ENCODE measurements around the gene GPR89B.
A peak's percentile ranks its signal among the peaks of the same experiment; 100 is the strongest.
"Not testable (repeated sequence)": the region's sequence is repeated elsewhere in the genome, so short reads cannot be mapped to it uniquely, and the experiment has no call there.

Gene GPR89B

DNA sequence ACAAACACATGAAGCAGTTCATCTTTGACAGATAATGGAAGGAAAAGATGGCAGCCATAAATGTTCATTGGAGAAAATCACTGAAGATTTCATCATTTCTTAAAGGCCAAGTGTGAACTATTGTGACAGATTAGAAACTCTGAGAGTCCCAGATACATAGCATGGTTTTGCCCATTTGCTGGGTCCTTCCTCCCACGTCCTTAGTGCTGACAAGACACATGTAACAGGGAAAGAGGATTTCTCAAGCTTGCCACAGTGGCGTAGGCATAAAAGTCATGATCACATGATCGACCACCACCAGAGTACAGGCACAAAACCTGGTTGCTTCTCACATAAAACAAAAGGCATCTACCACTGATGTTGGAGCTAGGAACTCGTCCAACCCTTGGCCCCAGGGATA, 98.8 kb downstream of the GPR89B start:
- H2AK5ac ChIP-seq (ENCODE audit: low read length); H3K27ac ChIP-seq (ENCODE audit: low read depth, low read length); H3K4ac ChIP-seq (ENCODE audit: low read depth, low read length); H3K79me2 ChIP-seq (ENCODE audit: control insufficient read depth, insufficient read depth, low read length, poor library complexity); H2AFZ ChIP-seq (ENCODE audit: insufficient read depth, low read length, poor library complexity); H3K9ac ChIP-seq (ENCODE audit: low read length); H3K36me3 ChIP-seq (ENCODE audit: control insufficient read depth in 1 of 2, insufficient read depth in 2 of 2, low read length in 2 of 2); H3K23ac ChIP-seq (ENCODE audit: low read length); H3K4me2 ChIP-seq (ENCODE audit: low read length); H3K18ac ChIP-seq (ENCODE audit: low read length); H2BK12ac ChIP-seq (ENCODE audit: low read length); DNase-seq; H4K8ac ChIP-seq (ENCODE audit: low read depth, low read length); H3K9me3 ChIP-seq (ENCODE audit: insufficient read depth, low read depth, low read length); H4K12ac ChIP-seq (ENCODE audit: low read depth, low read length); H3K79me1 ChIP-seq (ENCODE audit: low read length); H2BK120ac ChIP-seq (ENCODE audit: insufficient read depth, low read length, poor library complexity); H4K91ac ChIP-seq (ENCODE audit: low read depth, low read length); H3K27me3 ChIP-seq (ENCODE audit: insufficient read depth, low read length); H2BK5ac ChIP-seq (ENCODE audit: low read depth, low read length, poor library complexity); H3K14ac ChIP-seq (ENCODE audit: low read length); H3K4me1 ChIP-seq (ENCODE audit: control insufficient read depth in 1 of 2, insufficient read depth in 2 of 2, low read length in 2 of 2); H3K4me3 ChIP-seq (ENCODE audit: low read depth, low read length): not testable (repeated sequence)
- WGBS (ENCODE audit: extremely low coverage, insufficient coverage, insufficient read length): no CpG with 5 or more reads among the region's 4 CpGs

DNA sequence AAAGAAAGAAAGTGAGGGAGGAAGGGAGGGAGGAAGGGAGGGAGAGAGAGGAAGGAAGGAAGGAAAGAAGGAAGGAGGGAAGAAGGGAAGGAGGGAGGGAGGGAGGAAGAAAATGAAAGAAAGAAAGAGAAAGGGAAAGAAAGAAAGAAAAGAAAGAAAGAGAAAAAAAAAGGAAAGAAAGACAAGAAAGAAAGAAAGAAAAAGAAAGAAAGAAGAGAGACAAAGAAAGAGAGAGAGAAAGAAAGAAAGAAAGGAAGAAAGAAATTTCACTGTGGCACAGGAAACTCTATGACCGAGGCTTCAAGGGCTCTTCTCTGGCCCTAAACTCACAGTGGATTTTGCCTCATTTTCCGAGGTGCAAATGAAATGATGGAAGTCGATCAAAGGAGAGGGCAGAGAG, 104.0 kb downstream of the GPR89B start:
- H2AFZ ChIP-seq (ENCODE audit: insufficient read depth, low read length, poor library complexity); H3K14ac ChIP-seq (ENCODE audit: low read length); H3K4me1 ChIP-seq (ENCODE audit: control insufficient read depth in 1 of 2, insufficient read depth in 2 of 2, low read length in 2 of 2); DNase-seq; H2AK5ac ChIP-seq (ENCODE audit: low read length); H3K79me2 ChIP-seq (ENCODE audit: control insufficient read depth, insufficient read depth, low read length, poor library complexity); H3K4ac ChIP-seq (ENCODE audit: low read depth, low read length); H3K9me3 ChIP-seq (ENCODE audit: insufficient read depth, low read depth, low read length); H4K12ac ChIP-seq (ENCODE audit: low read depth, low read length); H3K23ac ChIP-seq (ENCODE audit: low read length); H3K36me3 ChIP-seq (ENCODE audit: control insufficient read depth in 1 of 2, insufficient read depth in 2 of 2, low read length in 2 of 2); H4K8ac ChIP-seq (ENCODE audit: low read depth, low read length); H4K91ac ChIP-seq (ENCODE audit: low read depth, low read length); H3K9ac ChIP-seq (ENCODE audit: low read length); H3K27ac ChIP-seq (ENCODE audit: low read depth, low read length); H2BK5ac ChIP-seq (ENCODE audit: low read depth, low read length, poor library complexity); H3K4me2 ChIP-seq (ENCODE audit: low read length); H2BK120ac ChIP-seq (ENCODE audit: insufficient read depth, low read length, poor library complexity); H3K4me3 ChIP-seq (ENCODE audit: low read depth, low read length); H3K79me1 ChIP-seq (ENCODE audit: low read length); H3K18ac ChIP-seq (ENCODE audit: low read length); H3K27me3 ChIP-seq (ENCODE audit: insufficient read depth, low read length); H2BK12ac ChIP-seq (ENCODE audit: low read length): not testable (repeated sequence)
- no CpG with 5 or more reads among the region's 3 CpGs for WGBS (ENCODE audit: extremely low coverage, insufficient coverage, insufficient read length)

DNA sequence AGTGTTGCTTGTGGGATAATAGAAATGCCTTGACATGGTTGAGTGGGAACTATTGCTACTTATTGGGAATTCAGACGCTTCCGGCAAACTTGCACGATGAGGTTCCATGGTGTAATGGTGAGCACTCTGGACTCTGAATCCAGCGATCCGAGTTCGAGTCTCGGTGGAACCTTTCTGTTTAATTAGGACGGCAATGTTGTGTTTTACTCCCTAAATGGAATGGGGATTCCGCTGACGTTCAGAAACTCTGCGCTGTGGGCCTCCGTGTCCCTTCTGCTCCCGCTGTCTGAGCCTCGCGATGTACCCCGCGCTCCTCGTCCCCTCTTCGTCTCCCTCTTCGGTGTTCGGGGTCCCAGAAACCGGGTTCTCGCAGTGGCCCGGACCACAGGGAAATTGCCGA, 104.5 kb downstream of the GPR89B start:
- not testable (repeated sequence) for H4K8ac ChIP-seq (ENCODE audit: low read depth, low read length); DNase-seq; H2BK5ac ChIP-seq (ENCODE audit: low read depth, low read length, poor library complexity); H4K12ac ChIP-seq (ENCODE audit: low read depth, low read length); H3K4ac ChIP-seq (ENCODE audit: low read depth, low read length); H3K4me1 ChIP-seq (ENCODE audit: control insufficient read depth in 1 of 2, insufficient read depth in 2 of 2, low read length in 2 of 2); H3K9ac ChIP-seq (ENCODE audit: low read length); H2AFZ ChIP-seq (ENCODE audit: insufficient read depth, low read length, poor library complexity); H3K79me2 ChIP-seq (ENCODE audit: control insufficient read depth, insufficient read depth, low read length, poor library complexity); H4K91ac ChIP-seq (ENCODE audit: low read depth, low read length); H3K4me2 ChIP-seq (ENCODE audit: low read length); H3K18ac ChIP-seq (ENCODE audit: low read length); H3K9me3 ChIP-seq (ENCODE audit: insufficient read depth, low read depth, low read length); H3K36me3 ChIP-seq (ENCODE audit: control insufficient read depth in 1 of 2, insufficient read depth in 2 of 2, low read length in 2 of 2); H3K27me3 ChIP-seq (ENCODE audit: insufficient read depth, low read length); H3K14ac ChIP-seq (ENCODE audit: low read length); H2BK12ac ChIP-seq (ENCODE audit: low read length); H3K27ac ChIP-seq (ENCODE audit: low read depth, low read length); H2AK5ac ChIP-seq (ENCODE audit: low read length); H3K79me1 ChIP-seq (ENCODE audit: low read length); H3K23ac ChIP-seq (ENCODE audit: low read length); H2BK120ac ChIP-seq (ENCODE audit: insufficient read depth, low read length, poor library complexity); H3K4me3 ChIP-seq (ENCODE audit: low read depth, low read length)
- WGBS (ENCODE audit: extremely low coverage, insufficient coverage, insufficient read length): no CpG with 5 or more reads among the region's 25 CpGs

DNA sequence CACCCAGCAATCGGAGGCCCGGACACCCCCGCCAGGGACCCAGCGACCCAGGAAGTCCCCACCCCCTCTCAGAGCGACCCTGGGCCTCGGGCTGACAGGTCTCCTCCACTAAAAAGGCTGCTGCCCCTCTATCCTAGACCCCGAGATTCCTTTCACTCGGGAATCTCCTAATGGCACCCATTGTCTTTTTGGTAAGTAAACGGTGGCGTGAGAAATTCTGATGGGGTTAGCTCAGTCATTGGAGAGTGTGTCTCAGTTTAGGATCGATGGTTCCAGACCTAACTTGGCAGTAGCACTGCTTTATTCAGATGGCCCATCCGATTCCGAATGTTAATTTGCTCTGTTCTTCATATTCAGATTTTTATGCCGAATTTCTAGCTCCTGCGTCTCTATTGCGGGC, 104.9 kb downstream of the GPR89B start:
- H2BK5ac ChIP-seq (ENCODE audit: low read depth, low read length, poor library complexity); H3K27me3 ChIP-seq (ENCODE audit: insufficient read depth, low read length); H2BK120ac ChIP-seq (ENCODE audit: insufficient read depth, low read length, poor library complexity); DNase-seq; H3K9me3 ChIP-seq (ENCODE audit: insufficient read depth, low read depth, low read length); H3K36me3 ChIP-seq (ENCODE audit: control insufficient read depth in 1 of 2, insufficient read depth in 2 of 2, low read length in 2 of 2); H2AFZ ChIP-seq (ENCODE audit: insufficient read depth, low read length, poor library complexity); H3K4ac ChIP-seq (ENCODE audit: low read depth, low read length); H3K18ac ChIP-seq (ENCODE audit: low read length); H3K9ac ChIP-seq (ENCODE audit: low read length); H3K23ac ChIP-seq (ENCODE audit: low read length); H3K79me2 ChIP-seq (ENCODE audit: control insufficient read depth, insufficient read depth, low read length, poor library complexity); H3K4me3 ChIP-seq (ENCODE audit: low read depth, low read length); H4K12ac ChIP-seq (ENCODE audit: low read depth, low read length); H2AK5ac ChIP-seq (ENCODE audit: low read length); H4K91ac ChIP-seq (ENCODE audit: low read depth, low read length); H3K79me1 ChIP-seq (ENCODE audit: low read length); H4K8ac ChIP-seq (ENCODE audit: low read depth, low read length); H3K14ac ChIP-seq (ENCODE audit: low read length); H3K4me1 ChIP-seq (ENCODE audit: control insufficient read depth in 1 of 2, insufficient read depth in 2 of 2, low read length in 2 of 2); H2BK12ac ChIP-seq (ENCODE audit: low read length); H3K27ac ChIP-seq (ENCODE audit: low read depth, low read length): not testable (repeated sequence)
- no CpG with 5 or more reads among the region's 16 CpGs for WGBS (ENCODE audit: extremely low coverage, insufficient coverage, insufficient read length)
- H3K4me2 ChIP-seq (ENCODE audit: low read length): peak overlapping the region; percentile 47
